Brain microvascular endothelial cell (primary cell): ENCODE results near the gene ST6GALNAC6.

Experiments used
- DNase-seq: peaks from one replicate; pipeline ENCODE4 v3.0.0-alpha.2; 2020
- H3K27ac ChIP-seq: fragments of 250-450 bp; sonication (Bioruptor Pico); 2 replicates; pipeline ENCODE4 v1.5.1; 2020; ENCODE audit warnings: mild to moderate bottlenecking, moderate library complexity
- H3K27me3 ChIP-seq: fragments of 250-450 bp; sonication (Bioruptor Pico); replicated peaks from 2 replicates; pipeline ENCODE4 v1.5.1; 2020; ENCODE audit warnings: mild to moderate bottlenecking
- H3K36me3 ChIP-seq: fragments of 250-450 bp; sonication (Bioruptor Pico); replicated peaks from 2 replicates; pipeline ENCODE4 v1.5.1; 2020; ENCODE audit warnings: mild to moderate bottlenecking
- H3K4me3 ChIP-seq: 2 replicates; pipeline ENCODE4 v1.5.1; 2011; ENCODE audit warnings: low read depth, mild to moderate bottlenecking, control low read depth, low read length, moderate library complexity
- in situ Hi-C: cut with HindIII; loops from 2 replicates; pipeline ENCODE4 v1.10.0; 2017; ENCODE audit warnings: low sequenced_read_pairs, low pct_ligation_motif_present
- TF ChIP-seq, protein P1 (sequence below): IDR thresholded peaks from 2 replicates; pipeline ENCODE4 v1.5.1; 2011; ENCODE audit warnings: low read depth, mild to moderate bottlenecking, moderate library complexity, low read length, control low read depth, inconsistent platforms; ENCODE audit errors: missing control alignments

ST6GALNAC6 gene

DNA sequence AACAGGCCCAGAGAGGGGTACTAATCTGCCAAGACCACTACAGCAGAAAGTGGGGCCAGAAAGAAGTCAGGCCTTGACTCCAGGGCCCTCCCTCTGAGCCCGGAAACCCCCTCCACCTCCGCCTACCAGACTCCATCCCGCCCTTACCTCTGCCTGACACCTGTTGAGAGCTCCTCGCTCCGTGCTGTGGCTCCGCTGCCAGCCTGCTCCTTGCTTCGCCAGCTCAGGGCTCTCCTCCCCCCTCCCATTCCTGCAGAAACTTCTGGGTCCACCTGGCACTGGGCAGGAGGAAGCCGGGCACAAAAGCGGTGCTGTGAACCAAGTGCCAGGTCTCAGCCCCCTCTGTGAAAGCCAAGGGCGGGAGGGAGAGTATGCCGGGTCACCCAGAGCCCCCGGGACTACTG is 6.4 kb upstream of the ST6GALNAC6 start:
- Histone ChIP-seq H3K4me3 (no peak overlapping the region), H3K27me3 (no peaks in the 10 kb centered on the region), H3K36me3 (peaks cover 8% of the 10 kb centered on the region), H3K27ac (no peak overlapping the region)
- TF ChIP-seq, protein P1, sequence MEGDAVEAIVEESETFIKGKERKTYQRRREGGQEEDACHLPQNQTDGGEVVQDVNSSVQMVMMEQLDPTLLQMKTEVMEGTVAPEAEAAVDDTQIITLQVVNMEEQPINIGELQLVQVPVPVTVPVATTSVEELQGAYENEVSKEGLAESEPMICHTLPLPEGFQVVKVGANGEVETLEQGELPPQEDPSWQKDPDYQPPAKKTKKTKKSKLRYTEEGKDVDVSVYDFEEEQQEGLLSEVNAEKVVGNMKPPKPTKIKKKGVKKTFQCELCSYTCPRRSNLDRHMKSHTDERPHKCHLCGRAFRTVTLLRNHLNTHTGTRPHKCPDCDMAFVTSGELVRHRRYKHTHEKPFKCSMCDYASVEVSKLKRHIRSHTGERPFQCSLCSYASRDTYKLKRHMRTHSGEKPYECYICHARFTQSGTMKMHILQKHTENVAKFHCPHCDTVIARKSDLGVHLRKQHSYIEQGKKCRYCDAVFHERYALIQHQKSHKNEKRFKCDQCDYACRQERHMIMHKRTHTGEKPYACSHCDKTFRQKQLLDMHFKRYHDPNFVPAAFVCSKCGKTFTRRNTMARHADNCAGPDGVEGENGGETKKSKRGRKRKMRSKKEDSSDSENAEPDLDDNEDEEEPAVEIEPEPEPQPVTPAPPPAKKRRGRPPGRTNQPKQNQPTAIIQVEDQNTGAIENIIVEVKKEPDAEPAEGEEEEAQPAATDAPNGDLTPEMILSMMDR, result no peak
- in situ Hi-C loops, result no loop called here
- no peak for DNase-seq

DNA sequence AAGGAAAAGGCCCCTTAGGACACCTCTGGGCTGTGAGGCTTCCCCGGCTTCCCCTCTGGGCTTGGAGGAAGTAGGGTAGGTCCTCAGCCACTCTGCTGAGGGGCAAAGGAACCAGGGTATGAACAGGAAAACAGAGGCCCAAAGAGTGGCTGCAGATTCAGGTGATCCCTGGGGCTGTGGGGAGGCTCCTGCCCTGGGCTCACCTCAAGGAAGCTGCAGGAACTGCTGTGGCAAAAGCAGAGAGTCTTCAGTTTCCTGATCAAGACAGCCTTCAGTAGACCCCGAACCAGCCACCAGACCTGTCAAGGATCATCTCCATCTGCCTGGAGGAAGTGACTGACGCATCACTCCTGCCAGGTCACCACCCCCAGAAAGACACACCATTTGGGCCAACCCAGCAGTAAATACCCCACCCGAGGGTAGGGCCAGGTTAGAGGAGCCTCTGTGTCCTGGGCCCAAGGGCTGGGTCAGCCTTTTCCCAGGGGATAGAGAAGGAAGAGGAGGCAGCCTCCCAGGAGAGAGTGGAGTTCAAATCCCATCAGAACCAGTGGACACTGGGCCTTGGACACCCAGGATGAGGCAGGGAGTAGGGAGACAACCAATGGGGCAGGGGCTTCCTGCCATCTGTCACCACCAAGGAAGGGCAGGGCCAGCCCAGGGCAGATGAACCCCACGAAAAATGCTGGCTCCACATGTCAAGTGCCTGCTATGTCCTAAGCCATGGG is 5.8 kb upstream of the ST6GALNAC6 start:
- in situ Hi-C loops, result no loop called here
- TF ChIP-seq, protein P1, result no peak
- H3K27ac ChIP-seq, result no peak overlapping the region
- peaks cover 8% of the 10 kb centered on the region for H3K36me3 ChIP-seq
- no peak overlapping the region for H3K4me3 ChIP-seq
- DNase-seq, result no peak
- H3K27me3 ChIP-seq, result no peaks in the 10 kb centered on the region

GRCh38 chr9:127904561-127905003 is 5.2 kb upstream of the ST6GALNAC6 start:
- no peak for DNase-seq
- Histone ChIP-seq H3K36me3 (peaks cover 5% of the 10 kb centered on the region), H3K27ac (no peak overlapping the region), H3K27me3 (no peaks in the 10 kb centered on the region), H3K4me3 (no peak overlapping the region)
- in situ Hi-C loops, result no loop called here
- TF ChIP-seq, protein P1, result no peak

DNA sequence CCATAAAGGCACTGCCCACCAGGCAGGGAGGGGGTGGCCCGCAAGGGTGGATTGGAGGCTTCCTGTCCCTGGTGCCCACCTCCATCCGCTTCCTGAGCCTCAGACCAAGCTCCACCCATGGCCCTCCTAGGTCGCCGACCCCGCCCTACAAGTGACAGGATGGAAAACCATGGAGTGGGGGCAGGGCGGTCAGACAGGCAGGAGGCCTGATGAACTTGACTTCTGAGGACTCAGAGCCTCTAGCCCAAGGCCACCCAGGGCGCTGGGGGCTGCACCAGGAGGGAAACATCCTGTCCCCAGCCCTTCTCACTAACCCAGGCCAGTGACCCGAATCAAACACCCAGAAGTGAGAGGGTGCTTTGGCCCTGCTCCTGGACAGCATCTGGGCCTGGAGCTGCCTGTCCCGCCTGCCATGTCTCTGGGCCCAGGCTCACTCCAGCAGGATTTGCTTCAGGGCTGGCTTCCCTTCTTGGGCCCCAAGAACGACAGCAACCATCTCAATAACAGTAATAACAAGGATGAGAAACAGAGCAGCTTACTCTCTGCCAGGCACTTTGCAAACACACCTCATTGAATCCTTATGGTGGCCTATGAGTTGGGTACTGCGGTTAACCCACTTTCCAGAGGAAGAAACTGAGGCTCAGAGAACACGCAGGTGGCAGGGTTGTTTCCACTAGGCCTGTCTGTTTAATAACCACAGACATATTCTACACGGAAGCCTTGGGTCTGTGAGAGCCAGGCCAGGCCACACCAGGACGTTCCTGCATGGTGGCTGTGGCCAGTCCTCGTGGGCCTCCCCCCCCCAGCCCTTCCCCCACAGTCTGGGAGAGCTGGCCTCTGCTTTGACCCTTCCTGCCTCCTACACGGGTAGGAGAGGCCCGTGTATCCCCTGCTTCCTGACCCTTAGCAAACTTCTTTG is 4.4 kb upstream of the ST6GALNAC6 start:
- Histone ChIP-seq H3K4me3 (no peak overlapping the region), H3K27me3 (no peaks in the 10 kb centered on the region), H3K27ac (no peak overlapping the region), H3K36me3 (peaks cover 4% of the 10 kb centered on the region)
- TF ChIP-seq, protein P1, result no peak
- DNase-seq, result no peak
- in situ Hi-C loops, result no loop called here

DNA sequence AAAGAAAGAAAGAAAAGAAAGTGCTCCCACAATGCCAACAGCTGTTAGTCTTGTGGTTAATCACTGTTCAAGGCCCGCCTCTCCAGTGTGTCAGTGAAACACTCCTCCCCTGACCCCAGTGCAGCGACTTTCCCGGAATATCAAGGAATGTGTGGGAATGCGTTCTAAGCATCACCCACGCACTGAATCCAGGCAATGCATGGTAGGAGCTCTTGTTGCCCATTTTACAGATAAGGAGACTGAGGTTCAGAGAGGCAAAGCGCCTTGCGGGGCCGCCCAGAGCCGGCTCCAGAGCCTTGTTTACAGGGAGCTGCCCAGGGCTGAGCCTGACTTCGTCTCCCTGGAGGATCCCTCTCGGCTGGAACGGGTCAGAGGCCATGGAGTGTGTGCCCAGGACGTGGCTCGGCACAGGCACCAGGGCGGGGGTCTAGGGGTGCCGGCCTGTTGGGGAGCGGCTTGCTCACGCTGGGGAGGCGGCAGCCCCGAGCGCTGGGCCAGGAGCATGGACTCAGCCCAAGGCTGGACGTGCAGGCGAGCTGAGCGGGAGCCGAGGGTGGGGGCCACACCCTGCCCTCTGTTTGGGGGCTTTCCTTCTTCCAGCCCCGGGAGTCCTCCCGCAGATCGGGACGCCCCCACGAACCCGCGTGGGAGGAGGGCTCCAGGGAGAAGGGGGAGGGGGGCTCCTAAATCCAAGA is 823 bp downstream of the ST6GALNAC6 start:
- TF ChIP-seq, protein P1, result no peak
- peak; percentile 74 for DNase-seq
- H3K27me3 ChIP-seq, result no peaks in the 10 kb centered on the region
- in situ Hi-C loops, result no loop called here
- H3K27ac ChIP-seq, result peak overlapping the region; percentile 77
- peak overlapping the region; percentile 85 for H3K4me3 ChIP-seq
- H3K36me3 ChIP-seq, result peaks cover 26% of the 10 kb centered on the region
